GM10266 (cell line): ENCODE data around the gene POU4F2.
"Not testable (repeated sequence)": the region's sequence is repeated elsewhere in the genome, so short reads cannot be mapped to it uniquely, and the experiment has no call there.

Experiments used
- DNase-seq: peaks from one replicate; pipeline ENCODE4 v3.0.0; 2012; ENCODE audit errors: extremely low spot score
- CTCF ChIP-seq: IDR thresholded peaks from 2 replicates; pipeline ENCODE4 v1.5.1; 2012; ENCODE audit warnings: mild to moderate bottlenecking, low read depth; ENCODE audit not compliant: control insufficient read depth, insufficient read depth; ENCODE audit errors: missing control alignments

Gene POU4F2

GRCh38 chr4:146654687-146655520, 16.2 kb downstream of the POU4F2 start:
- DNase-seq, result no peak
- no peak for TF ChIP-seq CTCF

GRCh38 chr4:146655521-146655856, 16.8 kb downstream of the POU4F2 start:
- DNase-seq, result no peak
- no peak for TF ChIP-seq CTCF

- no peak for DNase-seq
- TF ChIP-seq CTCF, result no peak
Observed at GRCh38 chr4:146661367-146661766, 22.7 kb downstream of the POU4F2 start.

GRCh38 chr4:146663968-146664311, 25.2 kb downstream of the POU4F2 start:
- not testable (repeated sequence) for DNase-seq

- DNase-seq, result no peak
- no peak for TF ChIP-seq CTCF
Observed at GRCh38 chr4:146674829-146675570, 36.3 kb downstream of the POU4F2 start.
